HepG2 (cell line): ENCODE data around the gene SSBP1.

Experiments used
- FOXM1 ChIP-seq: sonication (generic); formaldehyde crosslinking; IDR thresholded peaks from 2 replicates; pipeline ENCODE4 v1.5.0; 2020; ENCODE audit warnings: missing genetic modification reagents
- MAX ChIP-seq: IDR thresholded peaks from 2 replicates; pipeline ENCODE4 v1.6.1; 2012; ENCODE audit warnings: inconsistent platforms
- MYC ChIP-seq: sonication (generic); formaldehyde crosslinking; IDR thresholded peaks from 2 replicates; pipeline ENCODE4 v1.9.0; 2021; ENCODE audit warnings: missing genetic modification reagents, borderline replicate concordance

GRCh38 chr7:141695803-141696289, 42.3 kb upstream of the SSBP1 start:
- 0 out of 2 replicates have a peak, but pooled peaks have one; percentile 33 for TF ChIP-seq MAX
- TF ChIP-seq FOXM1 (CRISPR knock-in tag) = no peak
- no peak for TF ChIP-seq MYC (CRISPR knock-in tag)
